Measurements from ENCODE around the gene NFE2L3.

The NFE2L3 gene

GRCh38 chr7:26185844-26186180, 33.8 kb downstream of the NFE2L3 start:
- ATAC-seq (ENCODE audit: insufficient read depth, low read depth), result no peak
- no peak overlapping the region for H3K27ac ChIP-seq (ENCODE audit: low read length)

GRCh38 chr7:26186364-26187311, 34.6 kb downstream of the NFE2L3 start:
- H3K27me3 ChIP-seq (ENCODE audit: insufficient read depth, low read length, poor library complexity), result no peaks in the 10 kb centered on the region
- H3K4me2 ChIP-seq (ENCODE audit: insufficient read depth, low read length), result no peak overlapping the region
- no peak overlapping the region for H3K27ac ChIP-seq (ENCODE audit: low read length)
- no peaks in the 10 kb centered on the region for H3K9me3 ChIP-seq (ENCODE audit: insufficient read depth, low read length, severe bottlenecking)
- no peaks in the 10 kb centered on the region for H3K4me1 ChIP-seq (ENCODE audit: insufficient read depth, low read length)
- no peak for TF ChIP-seq EZH2 (IDR thresholded peaks at IDR 0.05; ENCODE audit: borderline replicate concordance, low read depth, low read length, severe bottlenecking)
- TF ChIP-seq CTCF (IDR thresholded peaks at IDR 0.05; ENCODE audit: borderline replicate concordance, extremely low read depth, low read length, poor library complexity, severe bottlenecking), result no peak
- H3K4me3 ChIP-seq (ENCODE audit: low read depth in 1 of 2, low read length in 2 of 2), result no peak overlapping the region
- peaks cover 32% of the 10 kb centered on the region for H3K36me3 ChIP-seq (ENCODE audit: insufficient read depth, low read length)
- H2AFZ ChIP-seq (ENCODE audit: low read depth, low read length), result no peak overlapping the region
- no peak overlapping the region for H3K9ac ChIP-seq (ENCODE audit: low read depth, low read length)
- H3K79me2 ChIP-seq (ENCODE audit: insufficient read depth, low read length), result peaks cover 8% of the 10 kb centered on the region; the same call in 1 of the 2 replicates
- DNase-seq (no peak), ATAC-seq (ENCODE audit: insufficient read depth, low read depth) (peak; percentile 4; the same call in 1 of the 3 replicates)
- H4K20me1 ChIP-seq (ENCODE audit: insufficient read depth, low read length), result peaks cover 56% of the 10 kb centered on the region

More at GRCh38 chr7:26185844-26186180, 33.8 kb downstream of the NFE2L3 start:
- peaks cover 48% of the 10 kb centered on the region for H4K20me1 ChIP-seq (ENCODE audit: insufficient read depth, low read length)
- H3K9ac ChIP-seq (ENCODE audit: low read depth, low read length), result no peak overlapping the region
- H2AFZ ChIP-seq (ENCODE audit: low read depth, low read length), result no peak overlapping the region
- H3K9me3 ChIP-seq (ENCODE audit: insufficient read depth, low read length, severe bottlenecking), result no peaks in the 10 kb centered on the region
- H3K79me2 ChIP-seq (ENCODE audit: insufficient read depth, low read length), result peaks cover 1% of the 10 kb centered on the region; the same call in 1 of the 2 replicates
- no peak for DNase-seq
- H3K4me1 ChIP-seq (ENCODE audit: insufficient read depth, low read length), result no peaks in the 10 kb centered on the region
- no peak overlapping the region for H3K4me2 ChIP-seq (ENCODE audit: insufficient read depth, low read length)
- TF ChIP-seq EZH2 (IDR thresholded peaks at IDR 0.05; ENCODE audit: borderline replicate concordance, low read depth, low read length, severe bottlenecking) (no peak), CTCF (IDR thresholded peaks at IDR 0.05; ENCODE audit: borderline replicate concordance, extremely low read depth, low read length, poor library complexity, severe bottlenecking) (no peak)
- no peak overlapping the region for H3K4me3 ChIP-seq (ENCODE audit: low read depth in 1 of 2, low read length in 2 of 2)
- no peaks in the 10 kb centered on the region for H3K27me3 ChIP-seq (ENCODE audit: insufficient read depth, low read length, poor library complexity)
- H3K36me3 ChIP-seq (ENCODE audit: insufficient read depth, low read length), result peaks cover 24% of the 10 kb centered on the region

- Histone ChIP-seq H3K79me2 (ENCODE audit: insufficient read depth, low read length) (peaks cover 18% of the 10 kb centered on the region), H3K9ac (ENCODE audit: low read depth, low read length) (no peak overlapping the region), H4K20me1 (ENCODE audit: insufficient read depth, low read length) (peaks cover 66% of the 10 kb centered on the region), H2AFZ (ENCODE audit: low read depth, low read length) (no peak overlapping the region), H3K27me3 (ENCODE audit: insufficient read depth, low read length, poor library complexity) (no peaks in the 10 kb centered on the region), H3K9me3 (ENCODE audit: insufficient read depth, low read length, severe bottlenecking) (no peaks in the 10 kb centered on the region), H3K4me1 (ENCODE audit: insufficient read depth, low read length) (0 out of 2 replicates have a peak, but pooled peaks cover 3% of the 10 kb centered on the region), H3K36me3 (ENCODE audit: insufficient read depth, low read length) (peaks cover 42% of the 10 kb centered on the region), H3K4me2 (ENCODE audit: insufficient read depth, low read length) (no peak overlapping the region), H3K4me3 (ENCODE audit: low read depth in 1 of 2, low read length in 2 of 2) (no peak overlapping the region), H3K27ac (ENCODE audit: low read length) (peak overlapping the region; percentile 21; the same call in 1 of the 2 replicates)
- ATAC-seq (ENCODE audit: insufficient read depth, low read depth) (peak; percentile 36), DNase-seq (peak; percentile 48)
- TF ChIP-seq EZH2 (IDR thresholded peaks at IDR 0.05; ENCODE audit: borderline replicate concordance, low read depth, low read length, severe bottlenecking) (no peak), CTCF (IDR thresholded peaks at IDR 0.05; ENCODE audit: borderline replicate concordance, extremely low read depth, low read length, poor library complexity, severe bottlenecking) (no peak)
These were observed 35.6 kb downstream of the NFE2L3 start for GRCh38 chr7:26187380-26188205.

Data from DND-41 (cell line).